Thyroid gland (tissue), 4 donors: Measurements from ENCODE around the gene NALCN.

Source experiments
- POLR2A ChIP-seq, 2 donors: fragments of 450-650 bp; IDR thresholded peaks; one replicate each; pipeline ENCODE4 v1.6.1; 2017; ENCODE audit warnings: antibody characterized with exemption in 2 of 2, mild to moderate bottlenecking in 2 of 2, moderate library complexity in 1 of 2
- TF ChIP-seq, protein P1 (sequence below), 6 experiments: fragments of 200-600 bp in 3 of 6; fragments of 450-650 bp in 3 of 6; sonication (generic) in 3 of 6; IDR thresholded peaks; one replicate each; pipeline ENCODE4 v1.5.1; 2016 to 2019; ENCODE audit warnings: antibody characterized with exemption in 6 of 6, mild to moderate bottlenecking in 2 of 6, inconsistent platforms in 1 of 6, moderate library complexity in 1 of 6

- TF ChIP-seq, protein P1, sequence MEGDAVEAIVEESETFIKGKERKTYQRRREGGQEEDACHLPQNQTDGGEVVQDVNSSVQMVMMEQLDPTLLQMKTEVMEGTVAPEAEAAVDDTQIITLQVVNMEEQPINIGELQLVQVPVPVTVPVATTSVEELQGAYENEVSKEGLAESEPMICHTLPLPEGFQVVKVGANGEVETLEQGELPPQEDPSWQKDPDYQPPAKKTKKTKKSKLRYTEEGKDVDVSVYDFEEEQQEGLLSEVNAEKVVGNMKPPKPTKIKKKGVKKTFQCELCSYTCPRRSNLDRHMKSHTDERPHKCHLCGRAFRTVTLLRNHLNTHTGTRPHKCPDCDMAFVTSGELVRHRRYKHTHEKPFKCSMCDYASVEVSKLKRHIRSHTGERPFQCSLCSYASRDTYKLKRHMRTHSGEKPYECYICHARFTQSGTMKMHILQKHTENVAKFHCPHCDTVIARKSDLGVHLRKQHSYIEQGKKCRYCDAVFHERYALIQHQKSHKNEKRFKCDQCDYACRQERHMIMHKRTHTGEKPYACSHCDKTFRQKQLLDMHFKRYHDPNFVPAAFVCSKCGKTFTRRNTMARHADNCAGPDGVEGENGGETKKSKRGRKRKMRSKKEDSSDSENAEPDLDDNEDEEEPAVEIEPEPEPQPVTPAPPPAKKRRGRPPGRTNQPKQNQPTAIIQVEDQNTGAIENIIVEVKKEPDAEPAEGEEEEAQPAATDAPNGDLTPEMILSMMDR (IDR thresholded peaks at IDR 0.05), result no peak
- no peak for TF ChIP-seq POLR2A (IDR thresholded peaks at IDR 0.05)
Observed at GRCh38 chr13:101307181-101307701, 109.1 kb downstream of the NALCN start.
